ENCODE results near the gene ALDH1L2. TPM values are rescaled to one million over a fixed set of nuclear protein-coding genes. Genes with fewer than 3 reads are reported as not detected.

The ALDH1L2 gene
- total RNA-seq, 6 donors from 2014 or later = 1.2 to 11.6 (median 2.9) TPM

- 45 to 63% methylated on average over 4 of the region's 4 CpGs for WGBS, 2 donors
- Histone ChIP-seq H3K4me1 (no peaks in the 10 kb centered on the region), H3K27ac (no peak overlapping the region), H3K4me3 (no peak overlapping the region), H3K27me3 (no peaks in the 10 kb centered on the region), H3K9me3 (peaks cover 0 to 15% (median 11%) of the 10 kb centered on the region in 4 donors), H3K36me3 (no peaks in the 10 kb centered on the region)
- no peak for TF ChIP-seq POLR2AphosphoS5 (IDR thresholded peaks at IDR 0.05)
- TF ChIP-seq EP300 (IDR thresholded peaks at IDR 0.05) = no peak
- TF ChIP-seq, protein P1, sequence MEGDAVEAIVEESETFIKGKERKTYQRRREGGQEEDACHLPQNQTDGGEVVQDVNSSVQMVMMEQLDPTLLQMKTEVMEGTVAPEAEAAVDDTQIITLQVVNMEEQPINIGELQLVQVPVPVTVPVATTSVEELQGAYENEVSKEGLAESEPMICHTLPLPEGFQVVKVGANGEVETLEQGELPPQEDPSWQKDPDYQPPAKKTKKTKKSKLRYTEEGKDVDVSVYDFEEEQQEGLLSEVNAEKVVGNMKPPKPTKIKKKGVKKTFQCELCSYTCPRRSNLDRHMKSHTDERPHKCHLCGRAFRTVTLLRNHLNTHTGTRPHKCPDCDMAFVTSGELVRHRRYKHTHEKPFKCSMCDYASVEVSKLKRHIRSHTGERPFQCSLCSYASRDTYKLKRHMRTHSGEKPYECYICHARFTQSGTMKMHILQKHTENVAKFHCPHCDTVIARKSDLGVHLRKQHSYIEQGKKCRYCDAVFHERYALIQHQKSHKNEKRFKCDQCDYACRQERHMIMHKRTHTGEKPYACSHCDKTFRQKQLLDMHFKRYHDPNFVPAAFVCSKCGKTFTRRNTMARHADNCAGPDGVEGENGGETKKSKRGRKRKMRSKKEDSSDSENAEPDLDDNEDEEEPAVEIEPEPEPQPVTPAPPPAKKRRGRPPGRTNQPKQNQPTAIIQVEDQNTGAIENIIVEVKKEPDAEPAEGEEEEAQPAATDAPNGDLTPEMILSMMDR (IDR thresholded peaks at IDR 0.05) = no peak
- no peak for TF ChIP-seq POLR2A (IDR thresholded peaks at IDR 0.05)
- DNase-seq (no peak), ATAC-seq (ENCODE audit: low FRiP score in 2 of 2) (no peak)
Observed at GRCh38 chr12:105091476-105092206, 7.4 kb upstream of the ALDH1L2 start.

DNA sequence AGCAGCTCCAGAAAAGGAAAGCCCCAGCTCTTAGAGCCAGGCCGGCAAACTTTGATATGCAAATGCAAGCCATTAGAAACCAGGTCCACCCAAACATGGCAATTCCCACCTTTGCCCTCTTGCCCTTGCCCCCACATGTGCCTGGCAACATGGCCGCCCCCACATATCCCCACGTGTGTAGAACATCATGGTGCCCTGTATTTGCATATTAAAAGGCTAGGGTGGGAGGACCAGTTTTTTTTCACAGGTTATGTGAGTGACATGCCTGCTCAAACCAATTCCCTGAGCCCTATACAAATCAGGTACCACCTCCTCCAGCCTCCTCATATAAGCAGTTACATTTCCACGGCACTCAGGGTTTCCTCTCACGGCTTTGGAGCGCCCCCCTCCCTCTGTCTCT lies 6.1 kb upstream of the ALDH1L2 start:
- Histone ChIP-seq H3K4me3 (no peak overlapping the region), H3K4me1 (no peaks in the 10 kb centered on the region), H3K27ac (no peak overlapping the region), H3K9me3 (peaks cover 0 to 9% (median 7%) of the 10 kb centered on the region in 4 donors), H3K36me3 (no peaks in the 10 kb centered on the region), H3K27me3 (no peaks in the 10 kb centered on the region)
- no peak for ATAC-seq (ENCODE audit: low FRiP score in 2 of 2)
- TF ChIP-seq POLR2A (IDR thresholded peaks at IDR 0.05) (no peak), EP300 (IDR thresholded peaks at IDR 0.05) (no peak), POLR2AphosphoS5 (IDR thresholded peaks at IDR 0.05) (no peak)
- TF ChIP-seq, protein P1 (IDR thresholded peaks at IDR 0.05) = no peak
- WGBS, 2 donors = 79 to 87% methylated on average over 6 of the region's 6 CpGs
- no peak for DNase-seq

GRCh38 chr12:105089817-105090216 lies 5.6 kb upstream of the ALDH1L2 start:
- WGBS, 2 donors = 86 to 97% methylated on average over 3 of the region's 3 CpGs
- TF ChIP-seq POLR2A (IDR thresholded peaks at IDR 0.05) = no peak
- TF ChIP-seq, protein P1 (IDR thresholded peaks at IDR 0.05) = no peak
- TF ChIP-seq EP300 (IDR thresholded peaks at IDR 0.05) = no peak
- TF ChIP-seq POLR2AphosphoS5 (IDR thresholded peaks at IDR 0.05) = no peak
- Histone ChIP-seq H3K27me3 (no peaks in the 10 kb centered on the region), H3K4me3 (no peak overlapping the region), H3K27ac (no peak overlapping the region), H3K36me3 (no peaks in the 10 kb centered on the region), H3K9me3 (peaks cover 0 to 3% (median 2%) of the 10 kb centered on the region in 4 donors), H3K4me1 (peaks cover 0 to 1% (median 0%) of the 10 kb centered on the region in 4 donors)
- no peak for DNase-seq
- ATAC-seq (ENCODE audit: low FRiP score in 2 of 2) = no peak

DNA sequence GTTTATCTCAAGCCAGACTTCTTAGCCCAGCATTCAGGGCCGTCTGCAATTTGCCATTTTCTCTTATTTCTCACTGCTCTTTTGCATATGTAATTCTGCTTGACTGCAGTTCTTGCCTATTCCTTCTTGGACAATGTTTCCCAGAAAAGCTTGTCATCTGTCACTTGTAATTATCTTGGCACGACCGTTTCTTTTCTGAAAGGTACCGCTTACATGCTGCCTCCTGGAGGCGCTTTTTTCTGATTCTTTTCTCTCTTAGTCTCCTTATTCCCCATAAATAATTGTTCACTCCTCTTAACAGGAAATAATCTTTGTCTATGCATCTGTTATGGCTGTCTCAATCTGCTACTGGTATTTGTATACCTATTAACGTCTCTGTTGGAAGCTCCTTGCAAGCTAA lies 1.2 kb upstream of the ALDH1L2 start:
- ATAC-seq (ENCODE audit: low FRiP score in 2 of 2) = no peak
- TF ChIP-seq POLR2A (IDR thresholded peaks at IDR 0.05) = no peak
- H3K36me3 ChIP-seq = no peaks in the 10 kb centered on the region
- H3K27ac ChIP-seq = no peak overlapping the region
- peaks cover 8 to 20% (median 17%) of the 10 kb centered on the region in 4 donors for H3K4me1 ChIP-seq
- H3K4me3 ChIP-seq = no peak overlapping the region
- no peaks in the 10 kb centered on the region for H3K27me3 ChIP-seq
- no peaks in the 10 kb centered on the region for H3K9me3 ChIP-seq
- WGBS, 2 donors = 83 to 85% methylated on average over 6 of the region's 6 CpGs
- DNase-seq = no peak

DNA sequence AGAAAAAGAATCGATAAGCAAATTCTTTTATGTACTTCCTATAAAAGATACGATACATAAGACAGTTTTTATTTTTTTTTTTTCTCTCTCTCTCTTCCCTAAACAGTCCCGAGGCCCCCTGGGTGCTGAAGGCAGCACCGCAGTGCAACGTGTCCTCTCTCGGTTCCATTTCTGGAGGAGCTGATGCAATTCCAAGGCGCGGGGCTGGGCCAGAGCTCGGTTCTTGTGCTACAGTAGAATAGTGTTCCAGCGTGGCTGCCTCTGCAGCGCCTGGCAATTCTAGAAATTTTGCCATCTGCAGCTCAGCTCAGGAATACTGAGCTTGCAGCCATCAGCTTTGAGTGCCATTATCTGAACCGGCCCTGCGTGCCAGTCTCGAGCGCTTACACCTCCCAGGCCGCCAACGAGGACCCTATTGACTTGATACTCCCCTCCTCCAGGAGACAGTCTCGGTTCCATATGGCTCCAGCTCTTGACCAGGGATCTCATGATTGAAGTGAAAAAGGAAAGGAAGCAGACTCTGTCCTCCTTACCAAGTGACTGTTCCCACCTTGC lies 630 bp downstream of the ALDH1L2 start:
- Histone ChIP-seq H3K9me3 (no peaks in the 10 kb centered on the region), H3K27me3 (no peaks in the 10 kb centered on the region), H3K27ac (peak overlapping the region in 3 of 4 donors; percentile 2 to 51 (median 38)), H3K4me1 (peaks cover 8 to 20% (median 17%) of the 10 kb centered on the region in 4 donors), H3K36me3 (no peaks in the 10 kb centered on the region), H3K4me3 (peak overlapping the region; percentile 41 to 59 (median 52))
- WGBS, 2 donors = 17 to 22% methylated on average over 18 of the region's 18 CpGs
- TF ChIP-seq POLR2A (IDR thresholded peaks at IDR 0.05) (no peak), POLR2AphosphoS5 (IDR thresholded peaks at IDR 0.05) (no peak), EP300 (IDR thresholded peaks at IDR 0.05) (no peak)
- TF ChIP-seq, protein P1 (IDR thresholded peaks at IDR 0.05) = no peak
- DNase-seq = peak in 1 of 2 donors; percentile 52
- peak; percentile 68 to 84 for ATAC-seq (ENCODE audit: low FRiP score in 2 of 2)

All from upper lobe of left lung (tissue), 6 donors.